Cerebellar cortex (tissue), 1 donor: ENCODE results near the gene EXOC4.

Experiments
- DNase-seq: peaks from one replicate; pipeline ENCODE4 v3.0.0-alpha.2; 2015; ENCODE audit warnings: low spot score

The EXOC4 gene

GRCh38 chr7:133428326-133428725 is 175.4 kb downstream of the EXOC4 start:
- no peak for DNase-seq

- DNase-seq, result no peak
Observed at GRCh38 chr7:133428876-133429275, 176.0 kb downstream of the EXOC4 start.

DNA sequence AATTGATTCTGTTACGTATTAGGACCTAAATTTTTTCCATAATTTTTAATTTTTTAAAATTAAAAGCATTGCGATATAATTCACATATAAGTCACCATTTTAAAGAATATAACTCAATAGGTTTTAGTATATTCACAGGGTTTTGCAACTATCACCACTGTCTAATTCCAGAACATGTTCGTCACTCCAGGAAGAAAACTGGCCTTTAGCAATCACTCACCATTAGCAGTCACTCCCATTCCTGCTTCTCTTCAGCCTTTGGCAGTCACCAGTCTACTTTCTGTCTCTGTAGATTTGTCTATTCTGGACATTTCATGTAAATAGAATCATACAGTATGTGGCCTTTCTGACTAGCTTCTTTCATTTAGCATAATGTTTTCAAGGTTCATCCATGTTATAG is 176.5 kb downstream of the EXOC4 start:
- DNase-seq, result no peak

GRCh38 chr7:133431134-133431724 is 178.4 kb downstream of the EXOC4 start:
- DNase-seq, result no peak

DNA sequence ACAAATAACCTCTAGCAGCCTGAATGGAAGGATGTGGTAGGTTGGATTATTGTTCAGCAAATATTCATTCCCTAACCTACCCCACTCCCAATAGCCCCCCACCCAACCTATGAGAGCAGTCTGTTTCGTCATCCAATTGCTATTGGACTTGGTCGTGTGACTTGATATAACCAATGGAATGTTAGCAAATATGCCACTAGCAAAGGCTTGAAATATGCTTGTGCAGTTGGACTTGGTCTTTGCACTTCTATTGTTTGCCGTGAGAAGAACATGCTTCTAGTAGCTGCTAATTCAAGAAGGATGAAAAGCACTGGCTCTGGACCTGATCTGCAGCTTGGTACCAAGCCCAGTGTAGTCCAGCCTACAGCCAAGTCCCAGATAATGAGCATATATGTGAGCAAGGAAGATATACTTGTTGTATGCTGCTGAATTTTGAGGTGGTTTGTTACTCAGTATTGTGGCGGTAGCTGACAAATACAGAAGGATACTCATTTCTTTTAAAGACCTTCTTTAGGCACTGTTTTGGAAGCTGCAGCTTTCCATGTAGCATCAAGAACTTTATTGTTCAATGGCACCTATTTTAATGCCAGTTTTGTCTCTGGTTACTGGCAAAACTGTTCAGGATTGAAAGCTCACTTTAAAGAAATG is 180.4 kb downstream of the EXOC4 start:
- DNase-seq, result peak; percentile 27

GRCh38 chr7:133434246-133434865 is 181.5 kb downstream of the EXOC4 start:
- DNase-seq, result peak; percentile 63

GRCh38 chr7:133436014-133436428 is 183.1 kb downstream of the EXOC4 start:
- no peak for DNase-seq

GRCh38 chr7:133437544-133437943 is 184.7 kb downstream of the EXOC4 start:
- DNase-seq, result no peak

DNA sequence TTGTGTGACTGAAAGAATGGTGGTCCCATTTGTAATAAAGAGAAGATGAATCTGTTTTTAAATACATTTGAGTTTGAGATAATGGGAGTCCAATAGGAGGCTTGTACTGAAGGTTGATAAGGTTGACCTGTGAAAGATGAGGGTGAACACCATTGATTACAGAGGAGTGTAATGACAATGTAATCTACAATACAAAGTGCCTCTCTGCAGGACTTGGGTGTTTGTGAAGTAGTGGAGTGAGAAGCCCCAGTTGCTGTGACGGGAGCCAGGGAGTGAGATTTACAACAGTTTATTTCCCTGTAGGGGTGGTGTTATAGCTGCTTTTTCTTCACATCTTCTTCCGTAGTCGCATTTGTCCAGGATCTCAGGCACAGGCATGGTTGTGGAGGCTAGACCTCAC is 189.9 kb downstream of the EXOC4 start:
- no peak for DNase-seq

DNA sequence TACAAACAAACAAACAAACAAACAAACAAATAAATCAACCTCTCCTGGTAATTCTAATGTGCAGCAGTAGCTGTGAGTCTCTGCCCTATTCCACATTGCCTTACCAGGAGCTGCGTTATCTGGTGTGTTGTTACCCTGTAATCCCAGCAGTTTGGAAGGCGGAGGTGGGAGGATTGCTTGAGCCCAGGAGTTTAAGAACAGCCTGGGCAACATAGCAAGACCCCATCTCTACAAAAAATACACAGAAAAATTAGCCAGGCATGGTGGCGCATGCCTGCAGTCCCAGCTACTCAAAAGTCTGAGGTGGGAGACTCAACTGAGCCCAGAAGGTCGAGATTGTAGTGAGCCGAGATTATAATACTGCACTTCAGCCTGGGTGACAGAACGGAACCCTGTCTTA is 192.7 kb downstream of the EXOC4 start:
- DNase-seq, result no peak

GRCh38 chr7:133448012-133448411 is 195.1 kb downstream of the EXOC4 start:
- no peak for DNase-seq

DNA sequence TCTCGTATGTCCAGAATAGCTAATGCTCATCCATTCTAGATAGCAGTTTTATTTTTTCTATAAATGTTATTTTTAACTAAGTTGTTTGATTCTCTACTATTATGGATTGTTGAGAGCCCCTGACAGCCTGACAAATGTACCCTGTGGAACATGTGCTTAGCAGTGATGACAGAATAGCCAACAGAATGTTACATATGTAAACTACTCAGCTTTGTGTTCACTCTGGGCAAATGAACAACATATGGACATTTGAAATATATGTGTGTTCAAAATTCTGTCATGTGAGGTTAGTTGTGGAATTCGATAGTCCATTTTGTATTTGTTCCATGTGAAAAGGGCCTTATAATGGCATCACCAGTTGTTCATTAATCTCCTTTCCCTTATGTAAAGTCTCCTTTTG is 199.7 kb downstream of the EXOC4 start:
- no peak for DNase-seq

- no peak for DNase-seq
Observed at GRCh38 chr7:133458688-133459087, 205.8 kb downstream of the EXOC4 start.

DNA sequence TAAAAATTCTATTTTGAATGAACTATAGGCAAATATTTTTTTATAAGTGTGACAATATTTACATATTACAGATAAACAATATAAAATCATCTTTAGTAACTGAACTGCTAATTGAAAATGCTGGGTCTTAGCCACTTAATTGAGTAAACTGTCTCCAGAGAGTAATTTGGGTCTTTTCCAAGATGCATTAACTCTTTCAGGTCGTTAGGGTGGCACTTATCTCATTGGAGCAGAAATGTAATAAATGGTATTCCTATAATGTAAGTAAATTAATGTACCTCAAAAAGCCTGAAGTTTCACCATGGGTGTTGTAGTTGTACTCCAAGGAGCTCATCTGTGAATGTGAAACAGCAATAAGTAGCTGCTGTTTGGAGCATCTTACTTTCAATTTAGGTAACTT is 208.5 kb downstream of the EXOC4 start:
- no peak for DNase-seq

GRCh38 chr7:133475655-133476054 is 222.8 kb downstream of the EXOC4 start:
- DNase-seq, result no peak

- peak; percentile 94 for DNase-seq
Observed at GRCh38 chr7:133477791-133478190, 224.9 kb downstream of the EXOC4 start.

DNA sequence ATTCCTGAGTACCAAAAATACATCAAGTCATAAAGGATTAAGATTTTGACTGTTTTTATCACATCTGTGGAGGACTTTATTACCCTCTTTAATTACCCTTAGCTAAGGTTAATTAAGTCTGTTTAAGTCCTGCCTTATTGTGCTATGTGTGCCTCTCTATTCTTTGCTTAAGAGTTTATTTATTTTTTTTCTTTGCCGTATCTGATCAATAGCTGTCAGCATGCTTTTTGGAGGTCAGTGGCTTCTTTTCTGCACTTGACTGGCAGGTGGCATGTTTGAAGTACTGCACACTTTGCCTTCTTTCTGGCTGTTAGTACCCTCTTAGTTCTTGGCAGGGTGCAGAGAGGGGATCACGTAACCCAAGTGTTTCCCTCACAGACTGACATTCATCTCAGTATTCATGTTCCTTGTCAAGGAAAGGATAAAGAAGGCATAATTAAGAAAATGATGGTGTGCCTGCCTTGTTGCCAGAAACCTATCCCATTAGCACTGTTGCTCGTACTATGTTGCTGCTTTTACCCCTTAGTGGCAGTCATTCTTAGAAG is 225.8 kb downstream of the EXOC4 start:
- no peak for DNase-seq

- DNase-seq, result no peak
Observed at GRCh38 chr7:133479456-133480065, 226.7 kb downstream of the EXOC4 start.

DNA sequence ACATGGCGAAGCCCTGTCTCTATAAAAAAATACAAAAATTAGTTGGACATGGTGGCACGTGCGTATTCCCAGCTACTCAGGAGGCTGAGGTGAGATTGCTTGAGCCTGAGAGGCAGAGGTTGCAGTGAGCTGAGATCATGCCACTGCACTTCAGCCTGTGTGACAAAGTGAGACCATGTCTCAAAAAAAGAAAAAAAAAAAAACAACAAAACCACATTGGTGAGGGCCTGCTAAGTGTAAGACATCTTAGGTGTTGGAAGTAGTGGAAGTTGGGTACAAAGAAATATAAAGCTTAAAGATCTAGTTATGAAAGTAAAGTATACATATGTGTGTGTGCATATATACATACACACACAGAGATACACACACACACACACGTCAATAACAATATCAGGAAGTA is 228.0 kb downstream of the EXOC4 start:
- DNase-seq, result no peak

GRCh38 chr7:133481676-133482075 is 228.8 kb downstream of the EXOC4 start:
- DNase-seq, result peak; percentile 33

DNA sequence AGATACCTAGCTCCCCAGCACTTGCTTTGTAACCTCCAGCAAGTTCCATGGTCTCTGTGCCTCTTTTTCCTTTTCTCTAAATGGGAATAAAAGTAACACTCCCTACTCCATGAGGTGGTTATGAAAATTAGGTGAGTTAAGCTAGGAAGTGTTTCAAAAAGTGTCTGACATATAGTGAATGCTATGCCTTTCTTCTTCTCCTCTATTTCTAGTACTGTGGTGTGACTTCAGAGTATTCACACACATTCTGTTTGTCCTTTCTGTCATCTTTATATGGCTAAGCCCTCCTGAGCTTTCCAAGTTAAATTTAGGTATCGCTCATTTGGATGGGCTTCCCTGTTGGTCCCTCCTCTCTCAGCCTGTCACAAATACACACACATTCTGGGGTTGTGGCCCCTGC is 229.7 kb downstream of the EXOC4 start:
- no peak for DNase-seq

DNA sequence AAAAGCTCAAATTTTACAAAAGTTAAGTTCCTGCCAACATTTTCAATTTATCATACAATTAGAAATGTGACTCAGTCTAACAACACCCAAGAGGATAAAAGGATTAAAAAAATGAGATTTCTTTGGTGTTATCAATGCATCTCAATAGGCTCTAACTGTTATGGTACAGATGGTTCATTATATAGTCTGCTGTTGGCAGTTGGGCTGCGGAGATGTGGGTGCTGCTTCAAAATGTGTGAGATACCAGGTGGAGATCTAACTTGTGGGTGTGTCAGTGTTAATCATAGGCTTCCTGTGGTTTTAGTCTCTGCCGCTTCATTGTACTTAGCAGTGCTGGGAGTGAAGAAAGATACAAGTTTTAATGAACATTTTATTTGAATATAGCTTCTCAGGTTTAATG is 231.2 kb downstream of the EXOC4 start:
- DNase-seq, result no peak

DNA sequence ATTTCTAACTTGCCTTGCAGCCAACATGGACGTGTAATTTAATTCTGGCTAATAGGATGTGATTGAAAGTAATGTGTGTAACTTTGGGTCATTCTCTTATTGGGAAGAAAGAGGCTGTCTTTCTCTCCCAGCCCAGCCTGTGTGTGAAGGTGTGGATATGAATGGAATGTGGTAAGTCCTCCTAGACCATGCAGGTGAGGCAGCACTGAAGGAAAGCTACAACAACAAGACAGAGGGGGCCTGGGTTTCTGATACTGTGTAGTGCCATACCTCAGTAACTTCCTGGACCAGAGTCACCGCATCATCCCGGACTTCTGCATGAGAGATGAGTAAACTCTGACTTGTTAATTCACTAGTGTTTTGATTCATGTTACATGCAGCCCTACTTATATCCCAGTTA is 237.0 kb downstream of the EXOC4 start:
- DNase-seq, result no peak
